Measurements from ENCODE around the gene ZNF862. TPM values are rescaled to one million over a fixed set of nuclear protein-coding genes. Genes with fewer than 3 reads are reported as not detected.

Gene ZNF862
- polyA plus RNA-seq, 6 donors from 2014 or later: 2.7 to 8.6 (median 4.6) TPM

GRCh38 chr7:149800169-149800555 lies 38.0 kb upstream of the ZNF862 start:
- H3K27ac Mint-ChIP-seq: peak overlapping the region in 2 of 6 donors; percentile 8 to 29
- ATAC-seq (ENCODE audit: low read depth in 2 of 2) (no peak), DNase-seq (no peak)
- H3K4me3 Mint-ChIP-seq: peak overlapping the region in 2 of 8 donors; percentile 11 to 66
- no peaks in the 10 kb centered on the region for H3K36me3 Mint-ChIP-seq
- peaks cover 0 to 10% (median 6%) of the 10 kb centered on the region in 3 donors for H3K4me1 Mint-ChIP-seq
- no peaks in the 10 kb centered on the region for H3K9me3 Mint-ChIP-seq
- peaks cover 0 to 10% (median 0%) of the 10 kb centered on the region in 3 donors for H3K27me3 Mint-ChIP-seq

- peaks cover 0 to 10% (median 6%) of the 10 kb centered on the region in 3 donors for H3K4me1 Mint-ChIP-seq
- H3K36me3 Mint-ChIP-seq: no peaks in the 10 kb centered on the region
- H3K9me3 Mint-ChIP-seq: no peaks in the 10 kb centered on the region
- peak overlapping the region in 1 of 6 donors; percentile 37 for H3K27ac Mint-ChIP-seq
- H3K27me3 Mint-ChIP-seq: peaks cover 0 to 12% (median 2%) of the 10 kb centered on the region in 3 donors
- no peak overlapping the region for H3K4me3 Mint-ChIP-seq
- DNase-seq: no peak
- no peak for ATAC-seq (ENCODE audit: low read depth in 2 of 2)
These were observed 37.1 kb upstream of the ZNF862 start for GRCh38 chr7:149801002-149801566.

DNA sequence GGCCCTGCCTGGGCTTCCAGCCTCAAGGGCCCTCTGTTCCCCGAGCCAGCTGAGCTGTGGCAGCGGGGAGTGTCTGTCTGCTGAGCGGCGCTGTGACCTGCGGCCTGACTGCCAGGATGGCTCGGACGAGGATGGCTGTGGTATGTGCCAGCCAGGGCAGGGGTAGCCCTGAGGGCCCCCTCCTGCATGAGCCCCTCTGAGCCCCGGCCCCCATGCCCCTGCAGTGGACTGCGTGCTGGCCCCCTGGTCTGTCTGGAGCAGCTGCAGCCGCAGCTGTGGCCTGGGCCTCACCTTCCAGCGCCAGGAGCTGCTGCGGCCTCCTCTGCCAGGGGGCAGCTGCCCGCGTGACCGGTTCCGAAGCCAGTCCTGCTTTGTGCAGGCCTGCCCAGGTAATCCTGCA lies 36.4 kb upstream of the ZNF862 start:
- Mint-ChIP-seq H3K27ac (no peak overlapping the region), H3K4me3 (no peak overlapping the region), H3K36me3 (no peaks in the 10 kb centered on the region), H3K9me3 (no peaks in the 10 kb centered on the region), H3K4me1 (peaks cover 0 to 10% (median 6%) of the 10 kb centered on the region in 3 donors), H3K27me3 (peaks cover 0 to 19% (median 10%) of the 10 kb centered on the region in 3 donors)
- DNase-seq (no peak), ATAC-seq (ENCODE audit: low read depth in 2 of 2) (no peak)

GRCh38 chr7:149802966-149803365 lies 35.2 kb upstream of the ZNF862 start:
- no peaks in the 10 kb centered on the region for H3K9me3 Mint-ChIP-seq
- no peak overlapping the region for H3K27ac Mint-ChIP-seq
- DNase-seq (no peak), ATAC-seq (ENCODE audit: low read depth in 2 of 2) (no peak)
- H3K36me3 Mint-ChIP-seq: no peaks in the 10 kb centered on the region
- peaks cover 0 to 27% (median 20%) of the 10 kb centered on the region in 3 donors for H3K27me3 Mint-ChIP-seq
- peaks cover 0 to 10% (median 6%) of the 10 kb centered on the region in 3 donors for H3K4me1 Mint-ChIP-seq
- no peak overlapping the region for H3K4me3 Mint-ChIP-seq

GRCh38 chr7:149803551-149804074 lies 34.6 kb upstream of the ZNF862 start:
- Mint-ChIP-seq H3K9me3 (no peaks in the 10 kb centered on the region), H3K27ac (no peak overlapping the region), H3K36me3 (no peaks in the 10 kb centered on the region), H3K27me3 (peaks cover 0 to 28% (median 21%) of the 10 kb centered on the region in 3 donors), H3K4me3 (no peak overlapping the region), H3K4me1 (peaks cover 0 to 10% (median 6%) of the 10 kb centered on the region in 3 donors)
- ATAC-seq (ENCODE audit: low read depth in 2 of 2): no peak
- no peak for DNase-seq

DNA sequence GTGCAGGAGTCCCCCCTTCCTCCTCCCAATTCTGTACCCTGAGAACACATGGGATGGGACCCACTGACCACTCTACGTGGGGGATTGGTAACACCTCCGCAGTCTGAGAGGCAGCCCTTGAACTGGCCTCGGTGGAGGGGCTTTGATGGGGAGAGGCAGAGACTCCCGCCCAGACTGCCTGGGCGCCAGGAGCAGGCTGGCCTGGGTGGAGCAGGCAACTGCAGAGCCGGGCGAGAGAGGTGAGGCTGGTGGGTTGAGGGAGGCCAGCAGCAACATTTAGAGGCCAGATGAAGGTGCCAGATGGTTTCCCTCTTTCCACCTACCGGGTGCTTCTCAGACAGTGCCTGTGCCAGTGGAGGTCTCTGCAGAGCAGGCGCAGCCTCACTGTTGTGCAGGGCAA lies 34.1 kb upstream of the ZNF862 start:
- Mint-ChIP-seq H3K4me1 (peaks cover 0 to 10% (median 6%) of the 10 kb centered on the region in 3 donors), H3K27me3 (peaks cover 0 to 28% (median 21%) of the 10 kb centered on the region in 3 donors), H3K27ac (no peak overlapping the region), H3K36me3 (no peaks in the 10 kb centered on the region), H3K4me3 (no peak overlapping the region), H3K9me3 (no peaks in the 10 kb centered on the region)
- DNase-seq (no peak), ATAC-seq (ENCODE audit: low read depth in 2 of 2) (no peak)

GRCh38 chr7:149806726-149807125 lies 31.4 kb upstream of the ZNF862 start:
- Mint-ChIP-seq H3K4me3 (no peak overlapping the region), H3K27me3 (peaks cover 0 to 30% (median 28%) of the 10 kb centered on the region in 3 donors), H3K36me3 (no peaks in the 10 kb centered on the region), H3K4me1 (no peaks in the 10 kb centered on the region), H3K9me3 (no peaks in the 10 kb centered on the region), H3K27ac (peak overlapping the region in 1 of 6 donors; percentile 66)
- ATAC-seq (ENCODE audit: low read depth in 2 of 2) (no peak), DNase-seq (no peak)

DNA sequence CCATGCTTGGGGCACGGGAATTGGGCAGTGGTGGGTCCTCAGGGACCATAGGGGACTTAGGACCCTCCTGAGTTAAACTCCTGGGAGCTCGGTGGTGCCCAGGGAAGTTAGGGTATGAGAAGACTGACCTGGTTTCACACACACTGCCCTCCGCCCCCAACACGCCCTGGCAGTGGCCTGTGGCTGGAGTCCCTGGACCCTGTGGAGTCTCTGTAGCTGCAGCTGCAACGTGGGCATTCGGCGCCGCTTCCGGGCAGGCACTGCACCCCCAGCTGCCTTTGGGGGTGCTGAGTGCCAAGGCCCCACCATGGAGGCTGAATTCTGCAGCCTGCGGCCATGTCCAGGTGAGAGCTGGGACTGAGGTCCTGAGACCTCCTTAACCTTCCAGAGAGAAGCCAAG lies 29.9 kb upstream of the ZNF862 start:
- ATAC-seq (ENCODE audit: low read depth in 2 of 2) (no peak), DNase-seq (no peak)
- H3K27me3 Mint-ChIP-seq: peaks cover 0 to 30% (median 28%) of the 10 kb centered on the region in 3 donors
- H3K36me3 Mint-ChIP-seq: no peaks in the 10 kb centered on the region
- H3K27ac Mint-ChIP-seq: no peak overlapping the region
- H3K4me3 Mint-ChIP-seq: no peak overlapping the region
- H3K4me1 Mint-ChIP-seq: no peaks in the 10 kb centered on the region
- H3K9me3 Mint-ChIP-seq: no peaks in the 10 kb centered on the region

- H3K4me1 Mint-ChIP-seq: no peaks in the 10 kb centered on the region
- ATAC-seq (ENCODE audit: low read depth in 2 of 2) (no peak), DNase-seq (no peak)
- H3K36me3 Mint-ChIP-seq: no peaks in the 10 kb centered on the region
- peaks cover 0 to 30% (median 25%) of the 10 kb centered on the region in 3 donors for H3K27me3 Mint-ChIP-seq
- H3K27ac Mint-ChIP-seq: no peak overlapping the region
- H3K4me3 Mint-ChIP-seq: no peak overlapping the region
- no peaks in the 10 kb centered on the region for H3K9me3 Mint-ChIP-seq
These were observed 29.0 kb upstream of the ZNF862 start for GRCh38 chr7:149809215-149809614.

DNA sequence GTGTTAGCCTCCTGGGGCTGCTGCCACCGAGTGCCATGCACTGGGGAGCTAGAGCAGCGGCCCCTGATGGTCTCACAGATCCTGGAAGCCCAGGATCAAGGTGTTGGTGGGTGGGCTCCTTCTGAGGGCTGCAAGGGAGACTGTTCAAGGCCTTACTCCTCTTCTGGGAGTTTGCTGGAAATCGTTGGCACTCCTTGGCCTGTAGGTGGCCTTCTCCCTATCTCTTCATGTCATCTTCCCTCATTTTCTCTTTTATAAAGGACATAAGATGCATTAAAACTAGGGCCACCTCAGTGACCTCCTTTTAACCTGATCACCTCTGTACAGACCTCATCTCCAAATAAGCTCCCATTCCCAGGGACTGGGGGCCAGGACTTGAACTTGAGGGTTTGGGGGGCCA lies 27.0 kb upstream of the ZNF862 start:
- Mint-ChIP-seq H3K27ac (peak overlapping the region in 1 of 6 donors; percentile 89), H3K4me3 (no peak overlapping the region), H3K9me3 (no peaks in the 10 kb centered on the region), H3K27me3 (peaks cover 0 to 27% (median 14%) of the 10 kb centered on the region in 3 donors), H3K4me1 (no peaks in the 10 kb centered on the region), H3K36me3 (no peaks in the 10 kb centered on the region)
- no peak for DNase-seq
- no peak for ATAC-seq (ENCODE audit: low read depth in 2 of 2)

DNA sequence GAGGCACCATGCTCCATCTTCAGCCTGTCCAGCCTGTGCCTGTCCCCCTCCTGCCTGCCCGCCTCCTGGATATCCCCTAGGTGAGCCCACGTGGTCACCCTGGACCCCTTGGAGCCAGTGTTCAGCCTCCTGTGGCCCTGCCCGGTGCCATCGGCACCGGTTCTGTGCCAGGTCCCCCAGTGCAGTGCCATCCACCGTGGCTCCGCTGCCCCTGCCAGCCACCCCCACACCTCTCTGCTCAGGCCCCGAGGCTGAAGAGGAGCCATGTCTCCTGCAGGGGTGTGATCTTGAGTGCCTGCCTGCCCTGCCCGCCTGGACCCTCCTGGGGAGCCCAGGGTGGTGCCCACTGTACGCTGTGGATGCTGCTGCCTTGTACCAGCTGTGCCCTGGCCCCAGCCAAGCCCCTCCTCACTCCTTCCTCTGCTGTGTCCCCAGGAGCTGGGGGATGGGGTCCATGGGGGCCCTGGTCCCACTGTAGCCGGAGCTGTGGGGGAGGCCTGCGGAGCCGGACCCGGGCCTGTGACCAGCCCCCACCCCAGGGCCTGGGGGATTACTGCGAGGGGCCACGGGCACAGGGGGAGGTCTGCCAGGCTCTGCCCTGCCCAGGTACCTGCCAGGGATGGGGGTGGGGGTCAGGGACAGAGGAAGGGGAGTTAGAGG lies 26.2 kb upstream of the ZNF862 start:
- Mint-ChIP-seq H3K36me3 (no peaks in the 10 kb centered on the region), H3K27ac (no peak overlapping the region), H3K4me1 (no peaks in the 10 kb centered on the region), H3K27me3 (peaks cover 0 to 19% (median 8%) of the 10 kb centered on the region in 3 donors), H3K4me3 (no peak overlapping the region), H3K9me3 (no peaks in the 10 kb centered on the region)
- ATAC-seq (ENCODE audit: low read depth in 2 of 2) (no peak), DNase-seq (no peak)

- no peak for DNase-seq
- Mint-ChIP-seq H3K36me3 (no peaks in the 10 kb centered on the region), H3K9me3 (no peaks in the 10 kb centered on the region), H3K27me3 (peaks cover 0 to 9% (median 0%) of the 10 kb centered on the region in 3 donors), H3K4me3 (no peak overlapping the region), H3K4me1 (no peaks in the 10 kb centered on the region), H3K27ac (no peak overlapping the region)
- no peak for ATAC-seq (ENCODE audit: low read depth in 2 of 2)
These were observed 24.7 kb upstream of the ZNF862 start for GRCh38 chr7:149813254-149814035.

GRCh38 chr7:149814494-149814893 lies 23.7 kb upstream of the ZNF862 start:
- H3K27ac Mint-ChIP-seq: no peak overlapping the region
- H3K9me3 Mint-ChIP-seq: no peaks in the 10 kb centered on the region
- no peaks in the 10 kb centered on the region for H3K36me3 Mint-ChIP-seq
- no peaks in the 10 kb centered on the region for H3K4me1 Mint-ChIP-seq
- no peak for ATAC-seq (ENCODE audit: low read depth in 2 of 2)
- DNase-seq: no peak
- H3K27me3 Mint-ChIP-seq: peaks cover 0 to 8% (median 0%) of the 10 kb centered on the region in 3 donors
- H3K4me3 Mint-ChIP-seq: no peak overlapping the region
